BLaER1 treated with 17β-estradiol and CSF1 and Interleukin-3, amounts not matched to agents 10 nM and 100 nM (cell line): ENCODE data around the gene ZDHHC18.

Experiments
- H3K27ac ChIP-seq, 11 experiments: shearing (Covaris generic); formaldehyde crosslinking; 2 replicates each; pipeline ENCODE4 v1.8.1; 2022
- H3K27me3 ChIP-seq, 11 experiments: shearing (Covaris generic); formaldehyde crosslinking; 2 replicates each; pipeline ENCODE4 v1.8.1; 2022
- H3K36me3 ChIP-seq, 11 experiments: shearing (Covaris generic); formaldehyde crosslinking; 2 replicates each; pipeline ENCODE4 v1.8.1; 2022
- H3K4me1 ChIP-seq, 10 experiments: shearing (Covaris generic); formaldehyde crosslinking; 2 replicates each; pipeline ENCODE4 v1.8.1; 2022
- H3K4me2 ChIP-seq, 11 experiments: shearing (Covaris generic); formaldehyde crosslinking; 2 replicates each; pipeline ENCODE4 v1.8.1; 2022
- H3K4me3 ChIP-seq, 10 experiments: shearing (Covaris generic); formaldehyde crosslinking; 2 replicates each; pipeline ENCODE4 v1.8.1; 2022
- H3K9ac ChIP-seq, 11 experiments: shearing (Covaris generic); formaldehyde crosslinking; 2 replicates each; pipeline ENCODE4 v1.8.1; 2022
- H3K9me3 ChIP-seq, 11 experiments: shearing (Covaris generic); formaldehyde crosslinking; replicated peaks in 1 of 11; 2 replicates each; pipeline ENCODE4 v1.8.1; 2022
- H4K20me1 ChIP-seq, 11 experiments: shearing (Covaris generic); formaldehyde crosslinking; 2 replicates each; pipeline ENCODE4 v1.8.1; 2022
- Cebpa-rat ChIP-seq, 11 experiments: shearing (Covaris generic); IDR thresholded peaks; 2 replicates each; pipeline ENCODE4 v1.8.1; 2022

ZDHHC18 gene

GRCh38 chr1:26848499-26848898 lies 22.0 kb downstream of the ZDHHC18 start:
- H3K4me3 ChIP-seq: no peak overlapping the region
- peaks cover 0 to 64% (median 14%) of the 10 kb centered on the region in 11 experiments; a peak in 12 of 22 replicates for H4K20me1 ChIP-seq
- H3K9me3 ChIP-seq: no peaks in the 10 kb centered on the region
- H3K27ac ChIP-seq: no peak overlapping the region
- no peak overlapping the region for H3K4me2 ChIP-seq
- H3K9ac ChIP-seq: peak overlapping the region in 1 of 11 experiments; percentile 5; a peak in 2 of 22 replicates
- TF ChIP-seq Cebpa-rat (IDR thresholded peaks at IDR 0.05): no peak
- H3K4me1 ChIP-seq: no peaks in the 10 kb centered on the region
- no peaks in the 10 kb centered on the region for H3K27me3 ChIP-seq
- peaks cover 75 to 96% (median 84%) of the 10 kb centered on the region in 11 experiments for H3K36me3 ChIP-seq

DNA sequence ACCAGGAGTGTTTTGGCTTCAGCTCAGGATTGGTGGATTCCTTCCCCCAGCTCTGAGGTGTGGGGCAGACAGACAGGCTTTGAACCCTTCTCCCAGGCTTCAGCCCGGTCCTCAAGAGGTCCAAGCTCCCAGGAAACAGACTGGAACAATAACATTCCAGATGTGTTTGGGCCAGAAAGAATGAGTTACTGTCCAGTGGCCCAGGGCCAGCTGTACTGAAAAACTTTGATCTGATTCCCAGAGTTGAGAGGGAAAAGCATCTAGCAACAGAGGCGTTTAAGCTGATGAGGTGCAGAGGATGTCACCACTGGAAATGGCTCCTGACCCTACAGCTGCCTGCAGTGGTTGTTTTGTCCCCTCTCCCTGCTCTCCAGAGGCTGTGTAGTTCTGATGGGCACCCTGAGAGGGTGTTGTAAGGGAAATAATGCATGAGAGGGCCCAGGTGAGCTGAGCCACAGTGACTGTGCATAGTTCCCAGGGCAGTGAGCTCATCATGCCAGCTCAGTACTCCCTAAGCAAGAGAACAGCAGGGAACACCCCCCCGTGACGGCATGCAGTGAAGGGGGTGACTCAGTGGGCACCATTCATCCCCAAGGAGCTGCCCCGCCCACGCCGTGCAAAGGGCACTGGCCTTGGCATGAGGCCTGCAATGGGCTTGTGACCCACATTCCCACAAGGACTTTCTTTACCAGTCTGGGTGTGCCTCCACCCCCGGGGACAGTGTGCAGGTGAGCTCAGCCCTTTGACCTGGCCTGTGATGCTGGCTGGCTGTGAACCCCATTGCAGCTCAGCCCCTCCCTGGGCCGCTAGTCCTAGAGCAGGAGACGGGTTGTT lies 22.7 kb downstream of the ZDHHC18 start:
- TF ChIP-seq Cebpa-rat (IDR thresholded peaks at IDR 0.05): no peak
- no peak overlapping the region for H3K4me2 ChIP-seq
- H3K9me3 ChIP-seq: no peaks in the 10 kb centered on the region
- peaks cover 0 to 65% (median 18%) of the 10 kb centered on the region in 11 experiments; a peak in 12 of 22 replicates for H4K20me1 ChIP-seq
- H3K36me3 ChIP-seq: peaks cover 78 to 96% (median 86%) of the 10 kb centered on the region in 11 experiments
- H3K4me3 ChIP-seq: no peak overlapping the region
- no peak overlapping the region for H3K27ac ChIP-seq
- H3K9ac ChIP-seq: peak overlapping the region in 1 of 11 experiments; percentile 5; a peak in 2 of 22 replicates
- 0 out of 20 replicates have a peak, but pooled peaks cover 0 to 2% (median 0%) of the 10 kb centered on the region in 10 experiments for H3K4me1 ChIP-seq
- no peaks in the 10 kb centered on the region for H3K27me3 ChIP-seq

DNA sequence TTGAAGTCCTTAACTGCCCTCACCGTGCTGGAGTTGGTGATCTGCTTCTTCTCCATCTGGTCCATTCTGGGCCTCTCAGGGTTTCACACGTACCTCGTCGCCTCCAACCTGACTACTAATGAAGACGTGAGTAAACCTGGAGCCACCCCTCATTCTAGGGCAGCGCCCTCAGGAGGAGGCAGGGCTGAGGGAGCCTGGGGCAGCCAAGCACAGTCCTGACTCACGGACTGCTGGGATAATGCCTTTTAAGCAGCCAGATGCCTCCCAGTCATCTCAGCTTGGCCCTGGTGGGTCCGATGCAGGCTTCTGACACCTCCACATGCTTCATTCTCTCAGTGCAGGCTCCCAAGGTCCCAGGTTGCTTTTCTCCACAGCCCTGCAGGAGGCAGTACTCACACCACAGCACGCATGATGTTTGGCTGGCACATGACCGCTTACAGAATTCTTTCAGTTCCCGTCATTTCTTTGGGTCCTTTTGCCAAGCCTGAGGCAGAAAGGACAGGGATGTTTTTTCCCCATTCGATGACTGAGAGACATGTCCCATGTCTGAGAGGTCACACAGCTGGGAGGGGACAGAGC lies 24.7 kb downstream of the ZDHHC18 start:
- peaks cover 92 to 100% (median 98%) of the 10 kb centered on the region in 11 experiments for H3K36me3 ChIP-seq

GRCh38 chr1:26852701-26853100 lies 26.2 kb downstream of the ZDHHC18 start:
- no peak overlapping the region for H3K9ac ChIP-seq
- H3K4me1 ChIP-seq: peaks cover 0 to 16% (median 6%) of the 10 kb centered on the region in 10 experiments; a peak in 9 of 20 replicates
- H3K9me3 ChIP-seq: no peaks in the 10 kb centered on the region
- no peak overlapping the region for H3K4me2 ChIP-seq
- peaks cover 0 to 62% (median 18%) of the 10 kb centered on the region in 11 experiments; a peak in 10 of 22 replicates for H4K20me1 ChIP-seq
- TF ChIP-seq Cebpa-rat (IDR thresholded peaks at IDR 0.05): no peak
- H3K4me3 ChIP-seq: no peak overlapping the region
- H3K27ac ChIP-seq: no peak overlapping the region
- no peaks in the 10 kb centered on the region for H3K27me3 ChIP-seq
- peaks cover 82 to 100% (median 87%) of the 10 kb centered on the region in 11 experiments for H3K36me3 ChIP-seq

More for the DNA sequence above, 24.7 kb downstream of the ZDHHC18 start:
- Histone ChIP-seq H3K4me3 (no peak overlapping the region), H4K20me1 (peaks cover 0 to 58% (median 18%) of the 10 kb centered on the region in 11 experiments; a peak in 10 of 22 replicates), H3K27ac (no peak overlapping the region), H3K9ac (peak overlapping the region in 1 of 11 experiments; percentile 3; a peak in 1 of 22 replicates), H3K4me2 (no peak overlapping the region), H3K9me3 (no peaks in the 10 kb centered on the region), H3K4me1 (peaks cover 0 to 15% (median 6%) of the 10 kb centered on the region in 10 experiments; a peak in 9 of 20 replicates), H3K27me3 (no peaks in the 10 kb centered on the region)
- TF ChIP-seq Cebpa-rat (IDR thresholded peaks at IDR 0.05): no peak

GRCh38 chr1:26853156-26853555 lies 26.7 kb downstream of the ZDHHC18 start:
- peaks cover 0 to 62% (median 18%) of the 10 kb centered on the region in 11 experiments; a peak in 10 of 22 replicates for H4K20me1 ChIP-seq
- no peak overlapping the region for H3K27ac ChIP-seq
- no peaks in the 10 kb centered on the region for H3K27me3 ChIP-seq
- no peaks in the 10 kb centered on the region for H3K9me3 ChIP-seq
- peaks cover 0 to 16% (median 6%) of the 10 kb centered on the region in 10 experiments; a peak in 9 of 20 replicates for H3K4me1 ChIP-seq
- H3K4me2 ChIP-seq: no peak overlapping the region
- H3K36me3 ChIP-seq: peaks cover 78 to 100% (median 82%) of the 10 kb centered on the region in 11 experiments
- H3K4me3 ChIP-seq: no peak overlapping the region
- H3K9ac ChIP-seq: no peak overlapping the region
- TF ChIP-seq Cebpa-rat (IDR thresholded peaks at IDR 0.05): no peak

DNA sequence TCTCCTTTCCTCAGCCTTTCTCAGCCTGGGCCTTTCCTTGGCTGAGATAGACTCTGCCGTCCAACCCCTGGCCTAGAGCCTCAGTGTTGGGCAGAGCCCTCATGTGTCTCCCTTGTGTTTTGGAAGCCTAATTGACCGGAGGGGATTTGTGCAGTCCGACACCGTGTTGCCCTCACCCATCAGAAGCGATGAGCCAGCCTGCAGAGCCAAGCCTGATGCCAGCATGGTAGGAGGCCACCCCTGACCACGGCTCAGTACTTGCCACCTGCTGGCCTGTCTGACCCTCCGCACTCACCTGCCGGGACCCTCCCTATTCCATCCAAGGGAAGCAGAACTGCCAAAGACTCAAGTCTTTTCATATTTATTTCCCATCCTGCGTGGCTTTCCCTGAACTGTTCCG lies 27.1 kb downstream of the ZDHHC18 start:
- Histone ChIP-seq H3K27ac (no peak overlapping the region), H3K4me2 (no peak overlapping the region), H3K36me3 (peaks cover 73 to 97% (median 78%) of the 10 kb centered on the region in 11 experiments), H3K9me3 (no peaks in the 10 kb centered on the region), H4K20me1 (peaks cover 0 to 59% (median 15%) of the 10 kb centered on the region in 11 experiments; a peak in 10 of 22 replicates), H3K4me3 (no peak overlapping the region), H3K9ac (0 out of 22 replicates have a peak overlapping the region, but pooled peaks of 1 of the 11 experiments have one; percentile 4), H3K4me1 (peaks cover 0 to 16% (median 6%) of the 10 kb centered on the region in 10 experiments; a peak in 9 of 20 replicates), H3K27me3 (no peaks in the 10 kb centered on the region)
- no peak for TF ChIP-seq Cebpa-rat (IDR thresholded peaks at IDR 0.05)

- Histone ChIP-seq H3K9ac (peak overlapping the region in 8 of 11 experiments; percentile 5 to 56 (median 22); a peak in 9 of 22 replicates), H3K4me2 (peak overlapping the region in 4 of 11 experiments; percentile 9 to 24 (median 16); a peak in 3 of 22 replicates), H3K36me3 (peaks cover 60 to 84% (median 65%) of the 10 kb centered on the region in 11 experiments), H3K27me3 (no peaks in the 10 kb centered on the region), H3K4me1 (peaks cover 0 to 16% (median 6%) of the 10 kb centered on the region in 10 experiments; a peak in 9 of 20 replicates), H3K4me3 (no peak overlapping the region), H4K20me1 (peaks cover 0 to 48% (median 6%) of the 10 kb centered on the region in 11 experiments; a peak in 9 of 22 replicates), H3K27ac (peak overlapping the region in 3 of 11 experiments; percentile 7 to 31 (median 9); a peak in 1 of 22 replicates), H3K9me3 (no peaks in the 10 kb centered on the region)
- no peak for TF ChIP-seq Cebpa-rat (IDR thresholded peaks at IDR 0.05)
Measured at GRCh38 chr1:26854906-26855305, 28.4 kb downstream of the ZDHHC18 start.

- Histone ChIP-seq H3K27me3 (no peaks in the 10 kb centered on the region), H3K9ac (peak overlapping the region in 6 of 11 experiments; percentile 14 to 56 (median 40); a peak in 7 of 22 replicates), H3K4me1 (peaks cover 0 to 16% (median 6%) of the 10 kb centered on the region in 10 experiments; a peak in 9 of 20 replicates), H3K27ac (peak overlapping the region in 3 of 11 experiments; percentile 7 to 31 (median 9); a peak in 2 of 22 replicates), H3K4me2 (peak overlapping the region in 2 of 11 experiments; percentile 9 to 15; a peak in 1 of 22 replicates), H3K36me3 (peaks cover 53 to 77% (median 57%) of the 10 kb centered on the region in 11 experiments), H4K20me1 (peaks cover 0 to 41% (median 5%) of the 10 kb centered on the region in 11 experiments; a peak in 9 of 22 replicates), H3K4me3 (no peak overlapping the region), H3K9me3 (no peaks in the 10 kb centered on the region)
- TF ChIP-seq Cebpa-rat (IDR thresholded peaks at IDR 0.05): no peak
Measured at GRCh38 chr1:26855636-26856035, 29.1 kb downstream of the ZDHHC18 start.
